GM21529 (cell line): Measurements from ENCODE around the gene POLA2.
"Not testable (repeated sequence)": the region's sequence is repeated elsewhere in the genome, so short reads cannot be mapped to it uniquely, and the experiment has no call there.

Experiments used
- ATAC-seq: cut with Tn5 transposase; IDR thresholded peaks from one replicate; pipeline ENCODE4 v1.9.1; 2021; ENCODE audit not compliant: unreplicated experiment

POLA2 gene

GRCh38 chr11:65329478-65329877 lies 67.7 kb downstream of the POLA2 start:
- ATAC-seq, result no peak

- no peak for ATAC-seq
Measured at GRCh38 chr11:65329944-65330403, 68.2 kb downstream of the POLA2 start.

GRCh38 chr11:65330544-65330943 lies 68.8 kb downstream of the POLA2 start:
- no peak for ATAC-seq

GRCh38 chr11:65332591-65332990 lies 70.8 kb downstream of the POLA2 start:
- ATAC-seq, result not testable (repeated sequence)

GRCh38 chr11:65334696-65335295 lies 73.0 kb downstream of the POLA2 start:
- no peak for ATAC-seq

GRCh38 chr11:65338676-65339075 lies 76.9 kb downstream of the POLA2 start:
- no peak for ATAC-seq

GRCh38 chr11:65340226-65340625 lies 78.5 kb downstream of the POLA2 start:
- ATAC-seq, result no peak

- no peak for ATAC-seq
Measured at GRCh38 chr11:65341856-65342255, 80.1 kb downstream of the POLA2 start.
